SK-N-MC (cell line): Measurements from ENCODE around the gene IQSEC1.

ENCODE experiments used
- EZH2 ChIP-seq: fragments of 200-600 bp; sonication (generic); IDR thresholded peaks from one replicate; pipeline ENCODE4 v1.6.1; 2017; ENCODE audit warnings: antibody characterized with exemption
- FOXP2 ChIP-seq: optimal IDR thresholded peaks from 2 replicates; pipeline ENCODE3; 2011; ENCODE audit warnings: mild to moderate bottlenecking, moderate library complexity; ENCODE audit not compliant: insufficient read depth; ENCODE audit errors: extremely low read length, control extremely low read depth

- TF ChIP-seq EZH2 = no peak
- TF ChIP-seq FOXP2 = no peak
Observed at GRCh38 chr3:12924437-12924836, 148.8 kb downstream of the IQSEC1 start.
